ENCODE results near the gene SPATA33. TPM values are rescaled to one million over a fixed set of nuclear protein-coding genes. Genes with fewer than 3 reads are reported as not detected.
A peak's percentile ranks its signal among the peaks of the same experiment; 100 is the strongest.

The SPATA33 gene
- polyA plus RNA-seq, 6 donors from 2014 or later = 1.5 to 3.2 (median 2.5) TPM; not detected in 1

DNA sequence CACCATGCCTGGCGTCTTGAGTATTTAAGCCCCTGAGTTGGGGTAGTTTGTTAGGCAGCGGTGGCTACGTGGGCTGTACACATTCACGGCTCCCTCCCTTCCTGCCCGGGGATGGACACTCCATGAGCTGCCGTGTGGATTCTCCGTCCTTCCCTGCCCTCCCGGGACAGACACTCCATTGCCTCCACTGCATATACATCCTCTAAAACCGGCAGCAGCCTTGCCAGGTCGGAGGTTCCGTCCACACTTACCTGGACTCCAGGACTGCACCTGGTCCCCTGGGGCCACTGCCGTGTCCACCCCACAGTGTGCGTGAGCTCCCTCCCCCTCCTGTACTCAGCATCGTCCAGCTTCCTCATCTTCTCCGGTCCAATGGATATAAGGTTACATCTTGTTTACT, 47.4 kb downstream of the SPATA33 start:
- no peaks in the 10 kb centered on the region for H3K36me3 Mint-ChIP-seq
- peak overlapping the region in 2 of 6 donors; percentile 33 to 74 for H3K27ac Mint-ChIP-seq
- DNase-seq (no peak), ATAC-seq (ENCODE audit: low read depth in 2 of 2) (no peak)
- H3K4me3 Mint-ChIP-seq = peak overlapping the region in 2 of 8 donors; percentile 66 to 73
- no peaks in the 10 kb centered on the region for H3K27me3 Mint-ChIP-seq
- no peaks in the 10 kb centered on the region for H3K9me3 Mint-ChIP-seq
- H3K4me1 Mint-ChIP-seq = peaks cover 9 to 20% (median 16%) of the 10 kb centered on the region in 3 donors

DNA sequence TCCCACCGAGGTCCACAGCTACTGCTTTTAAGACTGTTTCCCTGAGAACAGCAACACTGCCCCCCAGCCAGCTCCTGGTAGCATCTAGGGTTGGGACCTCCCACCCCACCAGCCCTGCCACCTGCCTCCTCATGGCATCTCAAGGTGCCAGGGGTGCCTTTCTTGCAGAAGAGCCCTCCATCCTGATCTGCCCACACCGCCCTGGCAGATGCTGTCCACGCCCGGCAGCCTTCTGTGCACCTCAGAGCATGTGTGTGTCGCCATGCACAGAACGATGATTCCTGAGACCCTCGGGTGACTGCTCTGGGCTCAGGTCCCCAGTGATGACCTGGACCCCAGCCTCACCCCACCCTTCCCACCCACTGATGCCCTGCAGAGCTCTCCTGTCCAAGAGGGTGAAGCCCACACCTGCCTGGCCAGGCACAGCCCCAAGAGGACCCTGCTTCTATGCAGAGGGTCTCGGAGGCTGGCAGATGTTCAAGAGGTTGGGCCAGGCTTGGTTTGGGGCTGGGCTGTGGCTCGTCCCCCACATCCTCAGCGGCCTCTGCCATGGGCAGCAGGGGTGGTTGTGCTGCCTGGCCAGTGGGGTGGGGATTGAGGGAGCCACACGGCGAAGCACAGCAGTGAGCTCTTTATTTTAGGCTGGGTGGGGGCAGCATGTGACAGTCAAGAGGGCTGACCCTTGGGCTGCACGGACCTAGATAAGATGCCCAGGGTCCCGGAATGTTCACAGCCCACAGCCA, 49.1 kb downstream of the SPATA33 start:
- no peaks in the 10 kb centered on the region for H3K27me3 Mint-ChIP-seq
- no peak overlapping the region for H3K4me3 Mint-ChIP-seq
- H3K27ac Mint-ChIP-seq = no peak overlapping the region
- DNase-seq (no peak), ATAC-seq (ENCODE audit: low read depth in 2 of 2) (no peak)
- no peaks in the 10 kb centered on the region for H3K36me3 Mint-ChIP-seq
- no peaks in the 10 kb centered on the region for H3K9me3 Mint-ChIP-seq
- H3K4me1 Mint-ChIP-seq = peaks cover 4 to 18% (median 8%) of the 10 kb centered on the region in 3 donors

DNA sequence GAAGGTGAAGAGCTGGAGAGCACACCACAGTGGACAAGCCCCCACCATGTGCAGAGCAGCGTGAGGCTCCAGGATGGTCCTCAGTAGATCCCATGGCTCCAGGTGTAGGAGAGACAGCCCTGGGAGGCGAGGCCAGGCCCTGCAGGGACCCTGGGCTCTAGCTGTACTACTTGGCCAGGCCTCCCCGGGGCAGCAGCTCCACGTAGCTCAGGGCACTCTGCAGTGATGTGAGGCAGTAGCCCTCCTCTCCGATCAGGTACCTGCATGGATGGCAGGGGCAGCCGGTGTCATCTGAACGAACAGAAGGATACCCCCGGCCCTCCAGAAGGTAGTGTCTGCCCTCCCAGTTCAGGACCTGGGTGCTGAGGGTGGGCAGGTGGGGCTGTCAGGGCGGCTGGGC, 50.1 kb downstream of the SPATA33 start:
- no peak for ATAC-seq (ENCODE audit: low read depth in 2 of 2)
- peaks cover 4 to 11% (median 8%) of the 10 kb centered on the region in 3 donors for H3K4me1 Mint-ChIP-seq

GRCh38 chr16:89708481-89708931, 50.9 kb downstream of the SPATA33 start:
- no peak overlapping the region for H3K27ac Mint-ChIP-seq
- H3K36me3 Mint-ChIP-seq = no peaks in the 10 kb centered on the region
- ATAC-seq (ENCODE audit: low read depth in 2 of 2) (no peak), DNase-seq (no peak)
- H3K9me3 Mint-ChIP-seq = no peaks in the 10 kb centered on the region
- peaks cover 4 to 9% (median 8%) of the 10 kb centered on the region in 3 donors for H3K4me1 Mint-ChIP-seq
- H3K4me3 Mint-ChIP-seq = no peak overlapping the region
- H3K27me3 Mint-ChIP-seq = no peaks in the 10 kb centered on the region

More for the DNA sequence above, 50.1 kb downstream of the SPATA33 start:
- no peaks in the 10 kb centered on the region for H3K36me3 Mint-ChIP-seq
- H3K27me3 Mint-ChIP-seq = no peaks in the 10 kb centered on the region
- no peak overlapping the region for H3K4me3 Mint-ChIP-seq
- no peaks in the 10 kb centered on the region for H3K9me3 Mint-ChIP-seq
- no peak for DNase-seq
- no peak overlapping the region for H3K27ac Mint-ChIP-seq

GRCh38 chr16:89709166-89709565, 51.5 kb downstream of the SPATA33 start:
- ATAC-seq (ENCODE audit: low read depth in 2 of 2) (no peak), DNase-seq (no peak)
- no peak overlapping the region for H3K27ac Mint-ChIP-seq
- peaks cover 4 to 9% (median 8%) of the 10 kb centered on the region in 3 donors for H3K4me1 Mint-ChIP-seq
- no peaks in the 10 kb centered on the region for H3K27me3 Mint-ChIP-seq
- no peaks in the 10 kb centered on the region for H3K9me3 Mint-ChIP-seq
- H3K36me3 Mint-ChIP-seq = no peaks in the 10 kb centered on the region
- peak overlapping the region in 1 of 8 donors; percentile 47 for H3K4me3 Mint-ChIP-seq

DNA sequence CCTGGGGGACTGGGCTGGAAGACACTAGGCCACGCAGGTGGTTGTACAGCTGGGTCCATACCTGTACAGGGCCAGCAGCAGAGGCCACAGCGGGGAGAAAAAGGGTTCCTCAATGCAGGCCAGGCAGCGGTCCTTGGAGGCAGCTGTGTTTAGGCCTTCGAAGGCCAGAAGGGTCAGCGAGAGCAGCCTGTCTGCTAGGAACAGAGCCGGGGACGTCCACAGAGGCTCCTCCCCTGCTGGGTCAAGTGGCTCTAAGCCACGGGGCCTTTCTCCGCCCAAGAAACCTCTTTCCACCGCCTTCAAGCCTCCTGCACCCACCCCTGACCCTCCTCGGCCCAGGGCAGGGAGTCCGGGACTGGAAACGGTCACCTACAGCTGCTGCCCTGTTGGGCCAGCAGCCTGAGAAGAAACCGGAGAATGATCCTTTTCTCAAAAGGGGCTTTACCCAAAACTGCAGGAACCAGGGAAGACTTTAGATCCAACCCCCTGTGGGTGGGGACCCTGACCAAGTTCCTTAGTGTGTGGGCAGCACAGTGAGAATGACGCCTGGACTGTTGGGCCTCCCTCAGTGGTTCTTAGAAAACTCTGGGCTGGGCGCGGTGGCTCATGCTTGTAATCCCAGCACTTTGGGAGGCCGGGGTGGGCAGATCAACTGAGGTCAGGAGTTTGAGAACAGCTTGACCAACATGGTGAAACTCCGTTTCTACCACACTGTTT, 52.2 kb downstream of the SPATA33 start:
- peak overlapping the region in 5 of 8 donors; percentile 2 to 62 (median 33) for H3K4me3 Mint-ChIP-seq

DNA sequence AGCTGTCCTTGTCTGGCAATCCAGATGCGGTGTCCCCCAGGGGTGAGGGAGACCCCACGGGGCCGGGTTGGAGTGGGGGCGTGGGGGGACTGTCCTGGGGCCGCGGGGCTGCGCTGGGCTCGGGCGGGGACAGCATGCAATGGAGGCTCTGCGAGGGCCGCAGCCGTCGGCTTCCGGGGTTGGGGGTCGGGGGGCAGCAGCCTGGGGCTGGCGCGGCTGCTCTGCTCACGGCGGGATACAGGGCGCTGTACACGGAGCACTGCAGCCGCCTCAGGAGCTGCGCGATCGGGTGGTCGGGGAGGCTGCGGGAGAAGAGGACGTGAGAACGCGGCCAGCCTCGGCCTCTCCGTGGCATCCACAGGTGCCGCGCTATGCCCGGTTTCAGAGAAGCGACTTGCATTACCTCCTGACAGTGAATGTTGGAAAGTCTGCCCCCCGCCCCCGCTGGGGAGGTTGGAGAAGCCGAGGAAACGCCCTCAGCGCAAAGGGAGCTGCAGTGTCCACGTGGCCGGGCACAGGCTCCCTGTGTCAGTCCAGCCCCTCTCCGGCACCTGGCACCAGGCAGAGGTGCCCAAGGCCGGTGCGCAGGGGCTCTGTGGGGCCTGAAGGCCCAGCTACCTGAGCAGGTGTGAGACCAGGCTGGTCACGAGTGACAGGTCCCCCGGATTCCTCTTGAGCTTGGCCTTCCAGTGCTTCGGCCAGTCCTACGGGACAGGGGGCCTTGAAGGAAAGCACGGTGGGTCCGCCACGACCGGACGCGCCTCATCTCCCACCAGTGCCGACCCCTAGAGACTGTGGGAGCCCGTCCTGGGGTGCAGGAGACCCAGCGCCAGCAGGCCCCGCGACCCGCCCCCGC, 53.3 kb downstream of the SPATA33 start:
- H3K27me3 Mint-ChIP-seq = no peaks in the 10 kb centered on the region
- no peak overlapping the region for H3K27ac Mint-ChIP-seq
- peaks cover 2 to 6% (median 4%) of the 10 kb centered on the region in 3 donors for H3K4me1 Mint-ChIP-seq
- no peaks in the 10 kb centered on the region for H3K9me3 Mint-ChIP-seq
- no peaks in the 10 kb centered on the region for H3K36me3 Mint-ChIP-seq
- peak overlapping the region in 3 of 8 donors; percentile 28 to 35 (median 34) for H3K4me3 Mint-ChIP-seq
- ATAC-seq (ENCODE audit: low read depth in 2 of 2) (no peak), DNase-seq (no peak)

More for the DNA sequence above, 52.2 kb downstream of the SPATA33 start:
- H3K36me3 Mint-ChIP-seq = no peaks in the 10 kb centered on the region
- DNase-seq (no peak), ATAC-seq (ENCODE audit: low read depth in 2 of 2) (no peak)
- H3K27ac Mint-ChIP-seq = no peak overlapping the region
- peaks cover 4 to 9% (median 8%) of the 10 kb centered on the region in 3 donors for H3K4me1 Mint-ChIP-seq
- H3K9me3 Mint-ChIP-seq = no peaks in the 10 kb centered on the region
- no peaks in the 10 kb centered on the region for H3K27me3 Mint-ChIP-seq

GRCh38 chr16:89711601-89712273, 54.1 kb downstream of the SPATA33 start:
- no peaks in the 10 kb centered on the region for H3K4me1 Mint-ChIP-seq
- no peaks in the 10 kb centered on the region for H3K36me3 Mint-ChIP-seq
- no peaks in the 10 kb centered on the region for H3K27me3 Mint-ChIP-seq
- H3K27ac Mint-ChIP-seq = no peak overlapping the region
- peak; percentile 61 for DNase-seq
- ATAC-seq (ENCODE audit: low read depth in 2 of 2) = peak; percentile 82 to 83
- H3K9me3 Mint-ChIP-seq = no peaks in the 10 kb centered on the region
- peak overlapping the region in 7 of 8 donors; percentile 21 to 78 (median 69) for H3K4me3 Mint-ChIP-seq

DNA sequence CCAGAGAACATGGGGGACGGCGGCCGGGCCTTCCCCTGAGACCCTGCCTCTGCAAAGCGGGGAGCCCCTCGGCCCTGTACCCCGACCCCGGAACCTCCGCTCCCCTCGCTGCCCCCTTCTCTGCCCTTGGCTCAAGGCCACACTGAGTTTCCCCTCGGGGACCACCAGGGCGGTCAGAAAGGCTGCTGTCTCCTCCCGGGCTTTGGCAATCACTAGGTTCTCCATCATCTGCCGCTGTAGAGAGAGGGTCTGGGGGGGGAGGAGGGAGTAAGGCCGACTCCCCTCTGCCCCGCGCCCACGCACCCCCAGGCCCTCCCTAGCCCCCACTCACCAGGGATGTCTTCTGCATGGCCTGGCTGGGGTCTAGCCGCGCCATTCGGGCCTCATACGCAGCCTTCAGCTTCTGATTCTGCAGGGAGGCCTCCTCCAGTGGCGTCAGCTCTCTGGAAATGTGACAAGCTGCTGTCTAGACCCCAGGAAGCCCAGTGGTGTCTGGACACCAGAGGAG, 54.7 kb downstream of the SPATA33 start:
- no peaks in the 10 kb centered on the region for H3K36me3 Mint-ChIP-seq
- H3K27ac Mint-ChIP-seq = peak overlapping the region in 2 of 6 donors; percentile 47 to 68
- no peak for DNase-seq
- peak overlapping the region; percentile 21 to 89 (median 68) for H3K4me3 Mint-ChIP-seq
- H3K9me3 Mint-ChIP-seq = no peaks in the 10 kb centered on the region
- H3K4me1 Mint-ChIP-seq = no peaks in the 10 kb centered on the region
- no peak for ATAC-seq (ENCODE audit: low read depth in 2 of 2)
- H3K27me3 Mint-ChIP-seq = no peaks in the 10 kb centered on the region

DNA sequence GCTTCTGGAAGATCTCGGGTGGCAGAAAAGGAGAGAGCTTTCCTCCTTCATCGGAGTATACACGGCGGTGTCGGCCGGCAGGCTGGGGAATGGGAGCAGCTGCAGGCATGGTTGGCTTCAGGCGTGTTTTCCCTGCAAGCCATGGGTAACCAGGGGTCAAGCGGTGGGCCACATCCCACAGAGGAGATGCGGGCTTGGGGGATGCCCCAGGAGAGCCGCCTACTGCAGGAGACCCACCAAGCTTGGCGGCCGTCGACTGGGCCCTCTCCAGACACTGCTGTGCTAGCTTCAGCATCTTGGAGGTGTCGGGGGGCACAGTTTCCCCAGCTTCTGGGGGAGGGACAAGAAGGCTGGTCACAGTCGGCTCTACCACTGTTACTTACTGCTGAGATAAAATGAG, 58.9 kb downstream of the SPATA33 start:
- no peak for ATAC-seq (ENCODE audit: low read depth in 2 of 2)
- H3K27me3 Mint-ChIP-seq = no peaks in the 10 kb centered on the region
- peak overlapping the region in 1 of 6 donors; percentile 47 for H3K27ac Mint-ChIP-seq
- no peak for DNase-seq
- H3K4me3 Mint-ChIP-seq = no peak overlapping the region
- H3K36me3 Mint-ChIP-seq = no peaks in the 10 kb centered on the region
- H3K9me3 Mint-ChIP-seq = no peaks in the 10 kb centered on the region
- peaks cover 8 to 15% (median 11%) of the 10 kb centered on the region in 3 donors for H3K4me1 Mint-ChIP-seq

GRCh38 chr16:89716916-89717687, 59.5 kb downstream of the SPATA33 start:
- Mint-ChIP-seq H3K27me3 (no peaks in the 10 kb centered on the region), H3K36me3 (no peaks in the 10 kb centered on the region), H3K9me3 (no peaks in the 10 kb centered on the region), H3K4me3 (peak overlapping the region in 1 of 8 donors; percentile 12), H3K27ac (peak overlapping the region in 1 of 6 donors; percentile 88), H3K4me1 (peaks cover 8 to 15% (median 11%) of the 10 kb centered on the region in 3 donors)
- DNase-seq (no peak), ATAC-seq (ENCODE audit: low read depth in 2 of 2) (no peak)
